H9 (cell line): Measurements from ENCODE around the gene AGMAT. TPM values are rescaled to one million over a fixed set of nuclear protein-coding genes. Genes with fewer than 3 reads are reported as not detected.

Source experiments
- DNase-seq: peaks from one replicate; pipeline ENCODE4 v3.0.0-alpha.2; 2017
- H2AFZ ChIP-seq: one replicate; pipeline ENCODE4 v1.6.1; 2013; ENCODE audit warnings: mild to moderate bottlenecking, low read length, control low read depth, moderate library complexity
- H2AK5ac ChIP-seq: 2 replicates; pipeline ENCODE4 v1.6.1; 2013; ENCODE audit warnings: low read length, control low read depth, mixed read lengths; ENCODE audit not compliant: insufficient read length
- H2BK120ac ChIP-seq: one replicate; pipeline ENCODE4 v1.6.1; 2013; ENCODE audit warnings: low read depth, mild to moderate bottlenecking, low read length, control low read depth, inconsistent platforms; ENCODE audit not compliant: poor library complexity, severe bottlenecking
- H2BK12ac ChIP-seq: 2 replicates; pipeline ENCODE4 v1.6.1; 2013; ENCODE audit warnings: low read length, control low read depth, mixed read lengths, low read depth; ENCODE audit not compliant: insufficient read length
- H2BK15ac ChIP-seq: 2 replicates; pipeline ENCODE4 v1.6.1; 2013; ENCODE audit warnings: low read depth, low read length, control low read depth
- H2BK20ac ChIP-seq: one replicate; pipeline ENCODE4 v1.6.1; 2013; ENCODE audit warnings: low read depth, mild to moderate bottlenecking, low read length, control low read depth, inconsistent platforms; ENCODE audit not compliant: poor library complexity, severe bottlenecking
- H2BK5ac ChIP-seq: 2 replicates; pipeline ENCODE4 v1.6.1; 2013; ENCODE audit warnings: low read length, control low read depth, mixed read lengths; ENCODE audit not compliant: insufficient read length
- H3K14ac ChIP-seq: 2 replicates; pipeline ENCODE4 v1.6.1; 2013; ENCODE audit warnings: low read length, control low read depth; ENCODE audit not compliant: insufficient read depth
- H3K18ac ChIP-seq: 2 replicates; pipeline ENCODE4 v1.6.1; 2013; ENCODE audit warnings: low read depth, mild to moderate bottlenecking, mixed read lengths, low read length, control low read depth; ENCODE audit not compliant: insufficient read length
- H3K23ac ChIP-seq: 2 replicates; pipeline ENCODE4 v1.6.1; 2013; ENCODE audit warnings: low read length, control low read depth, mixed read lengths, low read depth; ENCODE audit not compliant: insufficient read length
- H3K23me2 ChIP-seq: 2 replicates; pipeline ENCODE4 v1.6.1; 2013; ENCODE audit warnings: low read depth, mild to moderate bottlenecking, mixed read lengths, low read length, control low read depth; ENCODE audit not compliant: insufficient read length, poor library complexity, severe bottlenecking
- H3K27ac ChIP-seq: 2 replicates; pipeline ENCODE4 v1.5.1; 2013; ENCODE audit warnings: low read length, control low read depth, mixed read lengths, low read depth; ENCODE audit not compliant: insufficient read length
- H3K27me3 ChIP-seq: 2 replicates; pipeline ENCODE4 v1.6.1; 2013; ENCODE audit warnings: low read length, control low read depth, inconsistent platforms; ENCODE audit not compliant: insufficient read depth
- H3K4ac ChIP-seq: 2 replicates; pipeline ENCODE4 v1.6.1; 2013; ENCODE audit warnings: low read depth, mild to moderate bottlenecking, control low read depth, inconsistent platforms, low read length, moderate library complexity
- H3K4me1 ChIP-seq: 2 replicates; pipeline ENCODE4 v1.6.1; 2013; ENCODE audit warnings: low read length, control low read depth, inconsistent platforms; ENCODE audit not compliant: insufficient read depth
- H3K4me2 ChIP-seq: 2 replicates; pipeline ENCODE4 v1.6.1; 2013; ENCODE audit warnings: low read length, control low read depth, mixed read lengths; ENCODE audit not compliant: insufficient read length, insufficient read depth
- H3K56ac ChIP-seq: 2 replicates; pipeline ENCODE4 v1.6.1; 2013; ENCODE audit warnings: low read depth, mild to moderate bottlenecking, mixed read lengths, low read length, control low read depth; ENCODE audit not compliant: insufficient read length
- H3K79me1 ChIP-seq: 2 replicates; pipeline ENCODE4 v1.6.1; 2013; ENCODE audit warnings: low read depth, mild to moderate bottlenecking, moderate library complexity, low read length, control low read depth, inconsistent platforms; ENCODE audit not compliant: insufficient read depth, poor library complexity, severe bottlenecking
- H3K79me2 ChIP-seq: 2 replicates; pipeline ENCODE4 v1.6.1; 2013; ENCODE audit warnings: low read length, control low read depth, inconsistent platforms; ENCODE audit not compliant: insufficient read depth
- H3K9ac ChIP-seq: 2 replicates; pipeline ENCODE4 v1.6.1; 2013; ENCODE audit warnings: low read length, control low read depth, mixed read lengths; ENCODE audit not compliant: insufficient read length; ENCODE audit errors: extremely low read depth
- H3K9me3 ChIP-seq: one replicate; pipeline ENCODE4 v1.6.1; 2013; ENCODE audit warnings: low read depth, low read length, inconsistent platforms; ENCODE audit not compliant: control insufficient read depth
- H3T11ph ChIP-seq: one replicate; pipeline ENCODE4 v1.6.1; 2013; ENCODE audit warnings: mild to moderate bottlenecking, low read length, control low read depth, inconsistent platforms
- H4K20me1 ChIP-seq: one replicate; pipeline ENCODE4 v1.6.1; 2013; ENCODE audit not compliant: control insufficient read depth, insufficient read length, insufficient read depth
- H4K5ac ChIP-seq: 2 replicates; pipeline ENCODE4 v1.6.1; 2013; ENCODE audit warnings: low read depth, mild to moderate bottlenecking, mixed read lengths, low read length, control low read depth; ENCODE audit not compliant: insufficient read length
- H4K8ac ChIP-seq: replicated peaks from 2 replicates; pipeline ENCODE4 v1.6.1; 2013; ENCODE audit warnings: low read length, control low read depth, mixed read lengths, low read depth; ENCODE audit not compliant: insufficient read length
- H4K91ac ChIP-seq: 2 replicates; pipeline ENCODE4 v1.6.1; 2013; ENCODE audit warnings: low read depth, mild to moderate bottlenecking, moderate library complexity, mixed read lengths, low read length, control low read depth; ENCODE audit not compliant: insufficient read length
- H3K27ac Mint-ChIP-seq, 3 experiments: 2 replicates in 2 of 3; 3 replicates in 1 of 3; pipeline ENCODE4 v1.8.0; 2020 to 2021; ENCODE audit warnings: mixed read lengths in 3 of 3, mild to moderate bottlenecking in 1 of 3, moderate library complexity in 1 of 3
- H3K27me3 Mint-ChIP-seq: 2 replicates; pipeline ENCODE4 v1.8.0; 2021; ENCODE audit warnings: low read depth, mild to moderate bottlenecking, moderate library complexity, mixed read lengths
- H3K36me3 Mint-ChIP-seq, 3 experiments: 2 replicates in 2 of 3; 3 replicates in 1 of 3; pipeline ENCODE4 v1.8.0; 2020 to 2021; ENCODE audit warnings: low read depth in 3 of 3, mixed read lengths in 3 of 3; ENCODE audit not compliant: insufficient read depth in 1 of 3
- H3K4me1 Mint-ChIP-seq, 2 experiments: 2 replicates each; pipeline ENCODE4 v1.8.0; 2020; ENCODE audit warnings: mixed read lengths in 2 of 2
- H3K4me3 Mint-ChIP-seq, 2 experiments: 2 replicates in 1 of 2; 3 replicates in 1 of 2; pipeline ENCODE4 v1.8.0; 2020 to 2021; ENCODE audit warnings: mild to moderate bottlenecking in 2 of 2, mixed read lengths in 2 of 2, moderate library complexity in 1 of 2
- H3K9me3 Mint-ChIP-seq, 2 experiments: 2 replicates in 1 of 2; 3 replicates in 1 of 2; pipeline ENCODE4 v1.8.0; 2020; ENCODE audit warnings: mild to moderate bottlenecking in 2 of 2, mixed read lengths in 2 of 2, moderate library complexity in 1 of 2
- WGBS: extraction: QIAGEN DNeasy Blood & Tissue Kit; methylation state at CpG from one replicate; pipeline ENCODE4 v1.1.7; 2013; ENCODE audit warnings: missing lambda C conversion rate, low lambda C conversion rate, mixed read lengths; ENCODE audit not compliant: insufficient read length; ENCODE audit errors: extremely low coverage; 5-methylcytosine and 5-hydroxymethylcytosine counted together
- total RNA-seq: library from RNA; stranded (reverse); gene quantifications from 2 replicates; pipeline ENCODE4 v1.2.1, GENCODE V29; 2021
- TF ChIP-seq, protein P1 (sequence below): fragments of 200-600 bp; sonication (generic); conservative IDR thresholded peaks from 3 replicates; pipeline ENCODE4 v1.8.0; 2021; ENCODE audit warnings: antibody characterized with exemption, mild to moderate bottlenecking

AGMAT gene
- total RNA-seq, 1 experiment from 2014 or later, result 4.0 TPM

DNA sequence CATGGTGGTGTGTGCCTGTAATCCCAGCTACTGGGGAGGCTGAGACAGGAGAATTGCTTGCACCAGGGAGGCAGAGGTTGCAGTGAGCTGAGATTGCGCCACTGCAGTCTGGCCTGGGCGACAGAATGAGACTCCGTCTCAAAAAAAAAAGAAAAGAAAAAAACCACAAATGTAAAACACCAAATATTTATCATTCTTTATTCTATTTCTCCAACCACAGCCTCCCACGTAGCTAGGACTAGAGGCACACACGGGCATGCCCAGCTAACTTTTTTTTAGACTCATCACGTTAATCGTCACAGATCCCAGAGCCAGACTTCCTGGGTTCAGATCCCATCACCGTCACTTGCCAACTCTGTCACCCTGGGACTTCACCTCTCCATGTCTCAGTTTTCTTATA lies 44.7 kb downstream of the AGMAT start:
- Mint-ChIP-seq H3K4me3 (no peak overlapping the region), H3K36me3 (peaks cover 17 to 65% (median 38%) of the 10 kb centered on the region in 3 experiments; a peak in 6 of 7 replicates), H3K4me1 (no peaks in the 10 kb centered on the region), H3K9me3 (no peaks in the 10 kb centered on the region), H3K27me3 (no peaks in the 10 kb centered on the region), H3K27ac (no peak overlapping the region)
- no peaks in the 10 kb centered on the region for H4K20me1 ChIP-seq
- H4K8ac ChIP-seq, result no peak overlapping the region
- no peak overlapping the region for H4K91ac ChIP-seq
- H3K9ac ChIP-seq, result no peak overlapping the region
- H2BK12ac ChIP-seq, result no peak overlapping the region
- no peak overlapping the region for H3K27ac ChIP-seq
- H2BK5ac ChIP-seq, result no peak overlapping the region
- H3K27me3 ChIP-seq, result no peaks in the 10 kb centered on the region
- no peak overlapping the region for H3K23ac ChIP-seq
- H3K14ac ChIP-seq, result no peak overlapping the region
- H3K4me1 ChIP-seq, result no peaks in the 10 kb centered on the region
- TF ChIP-seq, protein P1, sequence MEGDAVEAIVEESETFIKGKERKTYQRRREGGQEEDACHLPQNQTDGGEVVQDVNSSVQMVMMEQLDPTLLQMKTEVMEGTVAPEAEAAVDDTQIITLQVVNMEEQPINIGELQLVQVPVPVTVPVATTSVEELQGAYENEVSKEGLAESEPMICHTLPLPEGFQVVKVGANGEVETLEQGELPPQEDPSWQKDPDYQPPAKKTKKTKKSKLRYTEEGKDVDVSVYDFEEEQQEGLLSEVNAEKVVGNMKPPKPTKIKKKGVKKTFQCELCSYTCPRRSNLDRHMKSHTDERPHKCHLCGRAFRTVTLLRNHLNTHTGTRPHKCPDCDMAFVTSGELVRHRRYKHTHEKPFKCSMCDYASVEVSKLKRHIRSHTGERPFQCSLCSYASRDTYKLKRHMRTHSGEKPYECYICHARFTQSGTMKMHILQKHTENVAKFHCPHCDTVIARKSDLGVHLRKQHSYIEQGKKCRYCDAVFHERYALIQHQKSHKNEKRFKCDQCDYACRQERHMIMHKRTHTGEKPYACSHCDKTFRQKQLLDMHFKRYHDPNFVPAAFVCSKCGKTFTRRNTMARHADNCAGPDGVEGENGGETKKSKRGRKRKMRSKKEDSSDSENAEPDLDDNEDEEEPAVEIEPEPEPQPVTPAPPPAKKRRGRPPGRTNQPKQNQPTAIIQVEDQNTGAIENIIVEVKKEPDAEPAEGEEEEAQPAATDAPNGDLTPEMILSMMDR, result no peak
- H3K79me1 ChIP-seq, result no peaks in the 10 kb centered on the region
- H4K5ac ChIP-seq, result no peak overlapping the region
- no peaks in the 10 kb centered on the region for H3K79me2 ChIP-seq
- H3K9me3 ChIP-seq, result no peaks in the 10 kb centered on the region
- H3K23me2 ChIP-seq, result no peaks in the 10 kb centered on the region
- H3K4ac ChIP-seq, result no peak overlapping the region
- WGBS, result no CpG with 5 or more reads among the region's 8 CpGs
- H3K4me2 ChIP-seq, result no peak overlapping the region
- H2BK20ac ChIP-seq, result no peak overlapping the region
- DNase-seq, result no peak
- no peak overlapping the region for H2AK5ac ChIP-seq
- H2BK120ac ChIP-seq, result no peak overlapping the region
- no peak overlapping the region for H2AFZ ChIP-seq
- no peak overlapping the region for H3K18ac ChIP-seq
- no peak overlapping the region for H2BK15ac ChIP-seq
- H3K56ac ChIP-seq, result no peak overlapping the region
- H3T11ph ChIP-seq, result no peak overlapping the region
